SK-N-SH (cell line): ENCODE data around the gene FMC1.

ENCODE experiments used
- RCOR1 ChIP-seq: fragments of 150-350 bp; IDR thresholded peaks from 2 replicates; pipeline ENCODE4 v1.6.1; 2017; ENCODE audit warnings: antibody characterized with exemption, low read length
- YY1 ChIP-seq: IDR thresholded peaks from 2 replicates; pipeline ENCODE4 v1.4.0; 2012; ENCODE audit warnings: low read depth, mild to moderate bottlenecking
- TF ChIP-seq, protein P1 (sequence below): fragments of 200-600 bp; sonication (generic); IDR thresholded peaks from 2 replicates; pipeline ENCODE4 v1.6.1; 2017; ENCODE audit warnings: antibody characterized with exemption, mild to moderate bottlenecking, moderate library complexity
- TF ChIP-seq, protein P2 (sequence below): IDR thresholded peaks from 2 replicates; pipeline ENCODE4 v1.4.0; 2012; ENCODE audit warnings: low read depth, borderline replicate concordance

DNA sequence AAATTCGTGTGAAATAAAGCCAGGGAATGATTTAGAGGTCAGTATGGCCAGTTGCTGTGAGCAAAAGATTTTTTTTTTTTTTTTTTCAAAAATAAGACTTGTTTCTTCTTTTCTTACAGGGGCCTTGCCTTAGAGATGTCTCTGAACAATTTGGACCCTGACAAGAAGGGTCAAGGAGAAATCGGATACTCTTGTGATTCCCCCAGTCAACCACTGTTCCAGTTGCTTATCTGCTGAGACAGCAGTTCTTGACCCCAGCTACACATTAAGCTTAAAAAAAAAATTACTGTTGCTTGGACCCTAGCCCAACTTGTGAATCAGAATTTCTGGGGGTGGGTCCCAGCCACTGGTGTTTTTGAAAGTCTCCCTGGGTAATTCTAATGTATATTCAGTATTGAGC, 12.0 kb upstream of the FMC1 start:
- TF ChIP-seq YY1 (no peak), RCOR1 (no peak)
- TF ChIP-seq, protein P1, sequence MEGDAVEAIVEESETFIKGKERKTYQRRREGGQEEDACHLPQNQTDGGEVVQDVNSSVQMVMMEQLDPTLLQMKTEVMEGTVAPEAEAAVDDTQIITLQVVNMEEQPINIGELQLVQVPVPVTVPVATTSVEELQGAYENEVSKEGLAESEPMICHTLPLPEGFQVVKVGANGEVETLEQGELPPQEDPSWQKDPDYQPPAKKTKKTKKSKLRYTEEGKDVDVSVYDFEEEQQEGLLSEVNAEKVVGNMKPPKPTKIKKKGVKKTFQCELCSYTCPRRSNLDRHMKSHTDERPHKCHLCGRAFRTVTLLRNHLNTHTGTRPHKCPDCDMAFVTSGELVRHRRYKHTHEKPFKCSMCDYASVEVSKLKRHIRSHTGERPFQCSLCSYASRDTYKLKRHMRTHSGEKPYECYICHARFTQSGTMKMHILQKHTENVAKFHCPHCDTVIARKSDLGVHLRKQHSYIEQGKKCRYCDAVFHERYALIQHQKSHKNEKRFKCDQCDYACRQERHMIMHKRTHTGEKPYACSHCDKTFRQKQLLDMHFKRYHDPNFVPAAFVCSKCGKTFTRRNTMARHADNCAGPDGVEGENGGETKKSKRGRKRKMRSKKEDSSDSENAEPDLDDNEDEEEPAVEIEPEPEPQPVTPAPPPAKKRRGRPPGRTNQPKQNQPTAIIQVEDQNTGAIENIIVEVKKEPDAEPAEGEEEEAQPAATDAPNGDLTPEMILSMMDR: no peak
- TF ChIP-seq, protein P2, sequence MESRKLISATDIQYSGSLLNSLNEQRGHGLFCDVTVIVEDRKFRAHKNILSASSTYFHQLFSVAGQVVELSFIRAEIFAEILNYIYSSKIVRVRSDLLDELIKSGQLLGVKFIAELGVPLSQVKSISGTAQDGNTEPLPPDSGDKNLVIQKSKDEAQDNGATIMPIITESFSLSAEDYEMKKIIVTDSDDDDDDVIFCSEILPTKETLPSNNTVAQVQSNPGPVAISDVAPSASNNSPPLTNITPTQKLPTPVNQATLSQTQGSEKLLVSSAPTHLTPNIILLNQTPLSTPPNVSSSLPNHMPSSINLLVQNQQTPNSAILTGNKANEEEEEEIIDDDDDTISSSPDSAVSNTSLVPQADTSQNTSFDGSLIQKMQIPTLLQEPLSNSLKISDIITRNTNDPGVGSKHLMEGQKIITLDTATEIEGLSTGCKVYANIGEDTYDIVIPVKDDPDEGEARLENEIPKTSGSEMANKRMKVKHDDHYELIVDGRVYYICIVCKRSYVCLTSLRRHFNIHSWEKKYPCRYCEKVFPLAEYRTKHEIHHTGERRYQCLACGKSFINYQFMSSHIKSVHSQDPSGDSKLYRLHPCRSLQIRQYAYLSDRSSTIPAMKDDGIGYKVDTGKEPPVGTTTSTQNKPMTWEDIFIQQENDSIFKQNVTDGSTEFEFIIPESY: no peak
